GM12878 (cell line): Measurements from ENCODE around the gene HIRA.

ENCODE experiments used
- CEBPB ChIP-seq, 2 experiments: fragments of 150-350 bp in 1 of 2; IDR thresholded peaks; 2 replicates each; pipeline ENCODE4 v1.6.1; 2012 to 2014; ENCODE audit warnings: low read depth in 2 of 2, low read length in 2 of 2, borderline replicate concordance in 1 of 2, inconsistent platforms in 1 of 2
- EP300 ChIP-seq, 2 experiments: fragments of 150-350 bp in 1 of 2; IDR thresholded peaks; 2 replicates each; pipeline ENCODE4 v1.6.1; 2011 to 2012; ENCODE audit warnings: low read depth in 2 of 2, low read length in 2 of 2, borderline replicate concordance in 1 of 2, improper control_type of control experiment in 1 of 2, inconsistent platforms in 1 of 2; ENCODE audit not compliant: control insufficient read depth in 1 of 2
- EZH2 ChIP-seq: IDR thresholded peaks from 2 replicates; pipeline ENCODE4 v1.6.1; 2012; ENCODE audit warnings: low read depth, mild to moderate bottlenecking, control low read depth, inconsistent platforms, low read length, borderline replicate concordance; ENCODE audit not compliant: control insufficient read depth
- POLR2AphosphoS5 ChIP-seq: IDR thresholded peaks from 2 replicates; pipeline ENCODE4 v1.6.1; 2011; ENCODE audit warnings: mild to moderate bottlenecking, low read length, inconsistent platforms
- RAD51 ChIP-seq: fragments of 450-650 bp; IDR thresholded peaks from 2 replicates; pipeline ENCODE4 v1.6.1; 2016; ENCODE audit warnings: moderate library complexity, mild to moderate bottlenecking, inconsistent platforms
- SREBF2 ChIP-seq: IDR thresholded peaks from 2 replicates; pipeline ENCODE4 v1.6.1; 2012; ENCODE audit warnings: mild to moderate bottlenecking, low read length
- TF ChIP-seq, protein P1 (sequence below), 3 experiments: IDR thresholded peaks in 2 of 3; conservative IDR thresholded peaks in 1 of 3; 2 replicates each; pipeline ENCODE4 v1.5.1; 2011; ENCODE audit warnings: low read depth in 3 of 3, low read length in 3 of 3, mild to moderate bottlenecking in 3 of 3, control low read depth in 2 of 3, moderate library complexity in 2 of 3, inconsistent platforms in 1 of 3, mixed read lengths in 1 of 3; ENCODE audit not compliant: control insufficient read depth in 2 of 3, insufficient read depth in 1 of 3; ENCODE audit errors: extremely low read depth in 1 of 3

DNA sequence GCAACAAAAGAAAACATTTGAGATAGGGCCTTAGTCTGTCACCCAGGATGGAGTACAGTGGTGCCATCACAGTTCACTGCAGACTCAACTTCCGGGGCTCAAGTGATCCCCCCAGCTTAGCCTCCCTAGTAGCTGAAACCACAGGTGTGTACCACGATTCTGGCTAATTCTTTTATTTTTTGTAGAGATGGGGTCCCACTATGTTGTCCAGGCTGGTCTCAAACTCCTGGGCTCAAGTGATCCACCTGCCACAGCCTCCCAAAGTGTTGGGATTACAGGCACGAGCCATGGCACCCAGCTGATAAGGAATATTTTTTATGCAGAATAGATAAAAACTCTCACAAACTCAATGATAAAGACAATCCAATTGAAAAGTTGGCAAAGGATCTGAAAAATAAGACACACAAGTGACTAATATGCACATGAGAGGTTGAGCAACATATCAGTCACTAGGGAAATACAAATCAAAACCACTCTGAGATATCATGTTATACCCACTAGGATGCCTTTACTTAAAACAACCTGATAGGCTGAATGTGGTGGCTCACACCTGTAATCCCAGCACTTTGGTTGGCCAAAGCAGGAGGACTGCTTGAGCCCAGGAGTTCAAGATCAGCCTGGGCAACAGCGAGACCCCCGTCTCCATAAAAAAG, 106.1 kb downstream of the HIRA start:
- TF ChIP-seq EP300 (IDR thresholded peaks at IDR 0.05; ENCODE audit: borderline replicate concordance in 1 of 2, control insufficient read depth in 1 of 2, low read depth in 2 of 2, low read length in 2 of 2), result no peak
- TF ChIP-seq POLR2AphosphoS5, result no peak
- TF ChIP-seq, protein P1, sequence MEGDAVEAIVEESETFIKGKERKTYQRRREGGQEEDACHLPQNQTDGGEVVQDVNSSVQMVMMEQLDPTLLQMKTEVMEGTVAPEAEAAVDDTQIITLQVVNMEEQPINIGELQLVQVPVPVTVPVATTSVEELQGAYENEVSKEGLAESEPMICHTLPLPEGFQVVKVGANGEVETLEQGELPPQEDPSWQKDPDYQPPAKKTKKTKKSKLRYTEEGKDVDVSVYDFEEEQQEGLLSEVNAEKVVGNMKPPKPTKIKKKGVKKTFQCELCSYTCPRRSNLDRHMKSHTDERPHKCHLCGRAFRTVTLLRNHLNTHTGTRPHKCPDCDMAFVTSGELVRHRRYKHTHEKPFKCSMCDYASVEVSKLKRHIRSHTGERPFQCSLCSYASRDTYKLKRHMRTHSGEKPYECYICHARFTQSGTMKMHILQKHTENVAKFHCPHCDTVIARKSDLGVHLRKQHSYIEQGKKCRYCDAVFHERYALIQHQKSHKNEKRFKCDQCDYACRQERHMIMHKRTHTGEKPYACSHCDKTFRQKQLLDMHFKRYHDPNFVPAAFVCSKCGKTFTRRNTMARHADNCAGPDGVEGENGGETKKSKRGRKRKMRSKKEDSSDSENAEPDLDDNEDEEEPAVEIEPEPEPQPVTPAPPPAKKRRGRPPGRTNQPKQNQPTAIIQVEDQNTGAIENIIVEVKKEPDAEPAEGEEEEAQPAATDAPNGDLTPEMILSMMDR (IDR thresholded peaks at IDR 0.05 in 2 of 3, conservative IDR thresholded peaks at IDR 0.05 in 1 of 3; ENCODE audit: control insufficient read depth in 2 of 3, extremely low read depth in 1 of 3, insufficient read depth in 1 of 3, low read depth in 3 of 3, low read length in 3 of 3), result no peak
- no peak for TF ChIP-seq EZH2
- TF ChIP-seq SREBF2, result no peak
- TF ChIP-seq RAD51, result no peak
- TF ChIP-seq CEBPB (IDR thresholded peaks at IDR 0.05; ENCODE audit: borderline replicate concordance in 1 of 2, low read depth in 2 of 2, low read length in 2 of 2), result no peak
